Fibroblast of mammary gland (primary cell): ENCODE data around the gene CTNND2.
A peak's percentile ranks its signal among the peaks of the same experiment; 100 is the strongest.

Experiments used
- DNase-seq: peaks from one replicate; pipeline ENCODE4 v3.0.0-alpha.2; 2010; ENCODE audit warnings: low read depth
- H3K4me3 ChIP-seq: 2 replicates; pipeline ENCODE4 v1.5.1; 2011; ENCODE audit warnings: low read depth, mild to moderate bottlenecking, low read length, moderate library complexity; ENCODE audit not compliant: control insufficient read depth
- CTCF ChIP-seq: conservative IDR thresholded peaks from 2 replicates; pipeline ENCODE4 v1.5.1; 2011; ENCODE audit warnings: low read depth, low read length, inconsistent platforms; ENCODE audit not compliant: control insufficient read depth, insufficient read depth

The CTNND2 gene

GRCh38 chr5:11491404-11492075 is 412.7 kb downstream of the CTNND2 start:
- H3K4me3 ChIP-seq, result no peak overlapping the region
- DNase-seq, result no peak
- no peak for TF ChIP-seq CTCF

GRCh38 chr5:11483630-11484029 is 420.6 kb downstream of the CTNND2 start:
- no peak for TF ChIP-seq CTCF
- peak; percentile 94 for DNase-seq
- no peak overlapping the region for H3K4me3 ChIP-seq

- no peak for TF ChIP-seq CTCF
- peak; percentile 20 for DNase-seq
- H3K4me3 ChIP-seq, result no peak overlapping the region
Measured at GRCh38 chr5:11482011-11482410, 422.2 kb downstream of the CTNND2 start.

GRCh38 chr5:11477786-11478185 is 426.5 kb downstream of the CTNND2 start:
- H3K4me3 ChIP-seq, result no peak overlapping the region
- DNase-seq, result peak; percentile 51
- TF ChIP-seq CTCF, result no peak

GRCh38 chr5:11476866-11477265 is 427.4 kb downstream of the CTNND2 start:
- H3K4me3 ChIP-seq, result no peak overlapping the region
- TF ChIP-seq CTCF, result no peak
- DNase-seq, result no peak

GRCh38 chr5:11468334-11469039 is 435.8 kb downstream of the CTNND2 start:
- H3K4me3 ChIP-seq, result no peak overlapping the region
- no peak for TF ChIP-seq CTCF
- DNase-seq, result peak; percentile 66
